ENCODE measurements around the gene KCNK4.

KCNK4 gene

DNA sequence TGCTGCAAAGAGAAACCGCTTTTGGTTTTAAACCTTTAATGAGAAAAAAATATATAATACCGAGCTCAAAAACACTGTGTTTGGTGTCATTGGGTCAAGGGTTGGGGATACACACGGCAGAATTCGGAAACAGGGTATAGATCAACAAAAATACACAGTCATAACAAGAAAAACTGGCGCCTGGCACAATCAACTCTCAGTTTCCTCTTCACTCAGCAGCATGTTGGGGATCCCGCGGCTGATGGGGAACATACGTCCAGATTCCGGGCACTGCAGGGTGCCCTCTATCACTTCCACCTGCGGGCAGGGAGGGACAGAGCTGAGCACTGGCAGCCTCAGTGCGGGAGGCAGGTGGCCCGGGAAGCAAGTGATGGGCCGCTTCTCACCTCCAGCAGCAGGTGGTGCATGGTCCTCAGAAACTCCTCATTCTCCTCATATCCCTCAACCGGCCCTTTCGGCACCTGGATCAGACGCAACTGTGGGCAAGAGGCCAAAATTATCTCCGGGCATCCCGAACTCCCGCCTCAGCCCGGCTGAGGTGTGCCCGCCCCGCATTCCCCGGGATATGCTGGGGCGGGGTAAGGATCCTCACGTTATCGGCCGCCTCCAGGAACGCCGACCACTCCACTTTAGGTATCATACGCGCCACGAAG is 25.7 kb downstream of the KCNK4 start:
- Histone ChIP-seq H3K4me3 (peak overlapping the region; percentile 91), H3K27ac (peak overlapping the region; percentile 91 to 99)
- no peak for DNase-seq (ENCODE audit: low spot score)
- TF ChIP-seq, protein P1, sequence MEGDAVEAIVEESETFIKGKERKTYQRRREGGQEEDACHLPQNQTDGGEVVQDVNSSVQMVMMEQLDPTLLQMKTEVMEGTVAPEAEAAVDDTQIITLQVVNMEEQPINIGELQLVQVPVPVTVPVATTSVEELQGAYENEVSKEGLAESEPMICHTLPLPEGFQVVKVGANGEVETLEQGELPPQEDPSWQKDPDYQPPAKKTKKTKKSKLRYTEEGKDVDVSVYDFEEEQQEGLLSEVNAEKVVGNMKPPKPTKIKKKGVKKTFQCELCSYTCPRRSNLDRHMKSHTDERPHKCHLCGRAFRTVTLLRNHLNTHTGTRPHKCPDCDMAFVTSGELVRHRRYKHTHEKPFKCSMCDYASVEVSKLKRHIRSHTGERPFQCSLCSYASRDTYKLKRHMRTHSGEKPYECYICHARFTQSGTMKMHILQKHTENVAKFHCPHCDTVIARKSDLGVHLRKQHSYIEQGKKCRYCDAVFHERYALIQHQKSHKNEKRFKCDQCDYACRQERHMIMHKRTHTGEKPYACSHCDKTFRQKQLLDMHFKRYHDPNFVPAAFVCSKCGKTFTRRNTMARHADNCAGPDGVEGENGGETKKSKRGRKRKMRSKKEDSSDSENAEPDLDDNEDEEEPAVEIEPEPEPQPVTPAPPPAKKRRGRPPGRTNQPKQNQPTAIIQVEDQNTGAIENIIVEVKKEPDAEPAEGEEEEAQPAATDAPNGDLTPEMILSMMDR (IDR thresholded peaks at IDR 0.05), result no peak

DNA sequence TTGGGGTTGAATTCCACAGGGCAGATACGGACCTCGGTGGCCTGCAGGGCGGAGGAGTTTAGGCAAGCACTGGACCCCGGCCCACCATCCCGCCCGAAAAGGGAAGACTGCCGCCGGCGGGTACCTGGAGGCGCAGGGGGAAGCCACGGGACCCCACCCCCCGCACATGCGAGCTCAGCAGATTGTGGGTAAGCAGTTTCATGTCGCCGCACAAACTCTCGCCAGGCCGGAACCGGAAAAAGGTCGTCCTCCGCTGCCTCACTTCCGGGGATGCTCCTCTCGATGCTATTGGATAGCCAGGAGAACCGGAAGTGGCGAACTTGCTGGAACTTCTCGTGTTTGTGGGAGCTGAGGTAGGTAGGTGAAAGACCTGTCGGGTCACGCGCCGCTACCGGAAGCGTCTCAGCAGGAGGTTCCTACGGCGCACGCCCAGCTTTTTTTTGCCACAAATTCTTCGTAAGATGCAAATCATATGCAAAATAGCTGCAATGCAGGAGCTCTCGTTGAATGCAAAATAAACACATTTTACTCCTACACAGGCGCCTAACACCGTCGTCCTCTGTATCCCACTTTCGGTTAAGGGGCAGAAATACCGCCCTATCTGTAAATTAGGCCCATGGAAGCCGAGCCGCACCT is 26.3 kb downstream of the KCNK4 start, which contains the start of gene TRMT112:
Gene TRMT112, minus strand, starts transcription at position 235 of the 636 bp plus-strand sequence. Its CDS starts 33 bp downstream, at position 202.
- TF ChIP-seq, protein P1 (IDR thresholded peaks at IDR 0.05), result no peak

DNA sequence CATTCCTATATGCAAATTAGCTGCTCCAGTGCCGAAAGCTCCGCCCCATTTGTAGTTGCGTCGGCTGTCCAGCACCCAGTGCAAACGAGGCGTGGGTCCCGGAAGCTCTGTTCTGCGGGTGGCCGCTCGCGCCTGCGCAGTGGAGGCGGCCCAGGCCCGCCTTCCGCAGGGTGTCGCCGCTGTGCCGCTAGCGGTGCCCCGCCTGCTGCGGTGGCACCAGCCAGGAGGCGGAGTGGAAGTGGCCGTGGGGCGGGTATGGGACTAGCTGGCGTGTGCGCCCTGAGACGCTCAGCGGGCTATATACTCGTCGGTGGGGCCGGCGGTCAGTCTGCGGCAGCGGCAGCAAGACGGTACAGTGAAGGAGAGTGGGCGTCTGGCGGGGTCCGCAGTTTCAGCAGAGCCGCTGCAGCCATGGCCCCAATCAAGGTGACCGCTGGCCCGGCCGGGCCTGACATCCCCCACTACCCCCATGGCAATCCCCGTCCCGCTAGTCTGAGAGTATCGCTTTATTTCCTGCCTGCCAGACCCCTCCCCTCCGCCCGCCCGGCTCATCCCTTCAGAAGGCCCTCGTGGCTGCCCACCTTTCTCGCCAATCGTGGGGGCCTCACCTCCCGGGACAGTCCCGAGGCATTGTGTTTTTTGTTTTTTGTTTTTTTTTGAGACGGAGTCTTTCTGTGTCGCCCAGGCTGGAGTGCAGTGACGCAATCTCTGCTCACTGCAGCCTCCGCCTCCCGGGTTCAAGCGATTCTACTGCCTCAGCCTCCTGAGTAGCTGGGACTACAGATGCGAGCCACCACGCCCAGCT is 27.1 kb downstream of the KCNK4 start, which contains the start of gene PRDX5:
Gene PRDX5, plus strand, starts transcription at position 161 of the 805 bp plus-strand sequence. Its CDS starts 95 bp downstream, at position 256.
- TF ChIP-seq, protein P1 (IDR thresholded peaks at IDR 0.05), result no peak
- H3K4me3 ChIP-seq, result peak within 1 kb of the TSS; percentile 91
- H3K27ac ChIP-seq, result peak within 1 kb of the TSS; percentile 91 to 99
- peak; percentile 99 for DNase-seq (ENCODE audit: low spot score)

More for the DNA sequence above, 26.3 kb downstream of the KCNK4 start, which contains the start of gene TRMT112:
- peak within 1 kb of the TSS; percentile 91 for H3K4me3 ChIP-seq
- H3K27ac ChIP-seq, result peak within 1 kb of the TSS; percentile 91 to 99
- peak; percentile 98 for DNase-seq (ENCODE audit: low spot score)

DNA sequence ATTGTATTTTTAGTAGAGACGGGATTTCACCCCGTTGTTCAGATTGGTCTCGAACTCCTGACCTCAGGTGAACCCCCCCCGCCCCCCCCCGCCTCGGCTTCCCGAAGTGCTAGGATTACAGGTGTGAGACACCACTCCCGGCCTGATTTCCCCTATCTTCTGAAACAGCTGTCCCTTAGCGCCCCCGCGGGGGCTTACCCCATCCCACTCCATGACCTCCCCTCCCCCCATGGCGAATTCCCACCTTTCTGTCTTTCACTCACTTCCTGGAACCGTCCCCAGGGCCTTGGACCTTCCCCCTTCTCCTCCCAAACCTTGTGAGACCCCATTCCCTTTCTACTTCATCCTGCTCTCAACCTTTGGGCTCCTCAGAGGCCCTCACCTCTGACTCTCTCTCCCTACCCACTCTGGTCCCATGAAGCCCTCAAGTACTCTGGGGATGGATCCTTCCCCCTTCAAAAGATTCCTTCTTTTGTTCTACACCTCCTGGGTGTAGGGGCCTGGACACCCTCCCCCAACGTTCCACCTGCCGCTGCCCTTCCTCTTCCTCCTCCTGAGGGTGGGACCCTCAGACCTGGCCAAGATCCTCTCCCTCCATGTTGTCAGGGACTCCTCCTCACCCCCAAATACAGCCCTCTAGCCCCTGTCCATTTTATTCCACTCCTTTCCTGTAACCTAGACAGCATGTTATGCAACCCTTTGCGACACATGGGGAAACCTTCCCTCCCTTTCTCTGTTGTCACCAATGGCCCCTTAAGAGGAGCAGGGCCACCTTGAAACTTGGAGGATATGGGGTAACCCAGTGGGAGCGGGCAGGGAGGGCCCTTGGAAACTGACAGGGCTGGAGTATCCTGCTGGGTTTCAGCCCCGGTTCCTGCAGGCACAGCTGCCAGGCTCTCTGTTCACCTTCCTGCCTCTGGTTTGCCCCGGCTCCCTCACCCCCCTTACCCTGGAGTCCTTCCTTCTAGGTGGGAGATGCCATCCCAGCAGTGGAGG is 28.0 kb downstream of the KCNK4 start:
- DNase-seq (ENCODE audit: low spot score), result no peak
- Histone ChIP-seq H3K27ac (peak overlapping the region; percentile 91 to 99), H3K4me3 (peak overlapping the region; percentile 91)

DNA sequence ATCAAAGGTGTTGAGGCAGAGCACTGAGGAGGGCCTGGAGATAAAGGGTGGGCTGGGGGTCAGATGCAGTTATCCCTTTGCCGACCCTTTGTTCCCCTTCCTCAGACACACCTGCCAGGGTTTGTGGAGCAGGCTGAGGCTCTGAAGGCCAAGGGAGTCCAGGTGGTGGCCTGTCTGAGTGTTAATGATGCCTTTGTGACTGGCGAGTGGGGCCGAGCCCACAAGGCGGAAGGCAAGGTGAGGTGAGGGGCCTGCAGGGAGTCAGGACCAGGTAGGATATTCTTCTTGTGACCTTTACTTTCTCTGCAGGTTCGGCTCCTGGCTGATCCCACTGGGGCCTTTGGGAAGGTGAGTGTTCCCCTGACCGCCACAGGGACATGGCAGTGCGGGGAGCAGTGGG is 29.5 kb downstream of the KCNK4 start:
- Histone ChIP-seq H3K27ac (no peak overlapping the region), H3K4me3 (no peak overlapping the region)
- no peak for DNase-seq (ENCODE audit: low spot score)
- TF ChIP-seq, protein P1 (IDR thresholded peaks at IDR 0.05), result no peak

More for the DNA sequence above, 28.0 kb downstream of the KCNK4 start:
- TF ChIP-seq, protein P1 (IDR thresholded peaks at IDR 0.05), result no peak

DNA sequence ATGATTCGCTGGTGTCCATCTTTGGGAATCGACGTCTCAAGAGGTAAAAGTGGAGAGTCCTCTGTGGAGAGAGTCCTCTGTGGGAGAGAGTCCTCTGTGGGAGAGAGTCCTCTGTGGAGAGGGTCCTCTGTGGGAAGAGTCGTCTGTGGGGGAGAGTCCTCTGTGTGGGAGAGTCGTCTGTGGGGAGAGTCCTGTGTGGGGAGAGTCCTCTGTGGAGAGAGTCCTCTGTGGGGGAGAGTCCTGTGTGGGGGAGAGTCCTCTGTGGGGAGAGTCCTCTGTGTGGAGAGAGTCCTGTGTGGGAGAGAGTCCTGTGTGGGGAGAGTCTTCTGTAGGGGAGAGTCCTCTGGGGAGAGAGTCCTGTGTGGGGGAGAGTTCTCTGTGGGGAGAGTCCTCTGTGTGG is 29.9 kb downstream of the KCNK4 start:
- H3K27ac ChIP-seq, result no peak overlapping the region
- TF ChIP-seq, protein P1 (IDR thresholded peaks at IDR 0.05), result no peak

More for the DNA sequence above, 29.9 kb downstream of the KCNK4 start:
- no peak overlapping the region for H3K4me3 ChIP-seq
- no peak for DNase-seq (ENCODE audit: low spot score)
